GM19452 (cell line): ENCODE results near the gene RIT2.

ENCODE experiments used
- ATAC-seq: cut with Tn5 transposase; IDR thresholded peaks from one replicate; pipeline ENCODE4 v1.9.1; 2021; ENCODE audit not compliant: unreplicated experiment

RIT2 gene

GRCh38 chr18:43017622-43018021 lies 97.9 kb downstream of the RIT2 start:
- no peak for ATAC-seq

- ATAC-seq, result no peak
Measured at GRCh38 chr18:43013486-43013885, 102.0 kb downstream of the RIT2 start.

- no peak for ATAC-seq
Measured at GRCh38 chr18:43012951-43013350, 102.5 kb downstream of the RIT2 start.

GRCh38 chr18:43010611-43011010 lies 104.9 kb downstream of the RIT2 start:
- ATAC-seq, result no peak

- no peak for ATAC-seq
Measured at GRCh38 chr18:43009674-43010073, 105.8 kb downstream of the RIT2 start.

GRCh38 chr18:43007365-43007764 lies 108.1 kb downstream of the RIT2 start:
- ATAC-seq, result no peak

- no peak for ATAC-seq
Measured at GRCh38 chr18:43004421-43004820, 111.1 kb downstream of the RIT2 start.

- ATAC-seq, result no peak
Measured at GRCh38 chr18:43001821-43002220, 113.7 kb downstream of the RIT2 start.

GRCh38 chr18:42996824-42997223 lies 118.7 kb downstream of the RIT2 start:
- no peak for ATAC-seq

GRCh38 chr18:42980426-42980825 lies 135.1 kb downstream of the RIT2 start:
- no peak for ATAC-seq

- no peak for ATAC-seq
Measured at GRCh38 chr18:42977982-42978637, 137.4 kb downstream of the RIT2 start.

GRCh38 chr18:42976869-42977590 lies 138.5 kb downstream of the RIT2 start:
- no peak for ATAC-seq

GRCh38 chr18:42969366-42969765 lies 146.1 kb downstream of the RIT2 start:
- ATAC-seq, result no peak

- no peak for ATAC-seq
Measured at GRCh38 chr18:42961298-42961697, 154.2 kb downstream of the RIT2 start.

- no peak for ATAC-seq
Measured at GRCh38 chr18:42959528-42959927, 156.0 kb downstream of the RIT2 start.

GRCh38 chr18:42958353-42958752 lies 157.1 kb downstream of the RIT2 start:
- no peak for ATAC-seq

- no peak for ATAC-seq
Measured at GRCh38 chr18:42956287-42956686, 159.2 kb downstream of the RIT2 start.

GRCh38 chr18:42954887-42955286 lies 160.6 kb downstream of the RIT2 start:
- no peak for ATAC-seq

GRCh38 chr18:42953306-42953705 lies 162.2 kb downstream of the RIT2 start:
- ATAC-seq, result no peak

GRCh38 chr18:42950732-42951131 lies 164.8 kb downstream of the RIT2 start:
- no peak for ATAC-seq

GRCh38 chr18:42948831-42949230 lies 166.7 kb downstream of the RIT2 start:
- ATAC-seq, result no peak

GRCh38 chr18:42941860-42942259 lies 173.6 kb downstream of the RIT2 start:
- no peak for ATAC-seq

- ATAC-seq, result no peak
Measured at GRCh38 chr18:42941021-42941420, 174.5 kb downstream of the RIT2 start.
